Measurements from ENCODE around the gene LSR. TPM values are rescaled to one million over a fixed set of nuclear protein-coding genes. Genes with fewer than 3 reads are reported as not detected.
"Not testable (repeated sequence)": the region's sequence is repeated elsewhere in the genome, so short reads cannot be mapped to it uniquely, and the experiment has no call there.

Gene LSR
- total and polyA plus RNA-seq, 2 donors = 5.7 to 20.1 TPM

- H3K4me1 ChIP-seq (ENCODE audit: control insufficient read depth in 2 of 2, insufficient read depth in 2 of 2, low read length in 2 of 2) = peaks cover 0 to 7% of the 10 kb centered on the region in 2 donors
- no peaks in the 10 kb centered on the region for H3K9me3 ChIP-seq (ENCODE audit: control insufficient read depth in 2 of 2, insufficient read depth in 1 of 2, low read length in 1 of 2)
- no peak for DNase-seq (ENCODE audit: low read depth in 6 of 9, low spot score in 9 of 9)
- H3K36me3 ChIP-seq (ENCODE audit: control insufficient read depth in 2 of 2, insufficient read depth in 2 of 2, low read length in 1 of 2) = peaks cover 38 to 50% of the 10 kb centered on the region in 2 donors
- 97% methylated on average over 45 of the region's 45 CpGs for WGBS
- peaks cover 0 to 16% of the 10 kb centered on the region in 2 donors for H3K27me3 ChIP-seq (ENCODE audit: control insufficient read depth in 2 of 2, insufficient read depth in 1 of 2, low read length in 1 of 2)
- no peak overlapping the region for H3K27ac ChIP-seq (ENCODE audit: low read depth in 1 of 2, low read length in 1 of 2)
- no peak overlapping the region for H3K4me3 ChIP-seq (ENCODE audit: low read length in 2 of 2)
These were observed 29.9 kb downstream of the LSR start for GRCh38 chr19:35278578-35279284.

GRCh38 chr19:35279374-35279773 lies 30.6 kb downstream of the LSR start:
- WGBS = 98% methylated on average over 11 of the region's 11 CpGs
- Histone ChIP-seq H3K27ac (ENCODE audit: low read depth in 1 of 2, low read length in 1 of 2) (no peak overlapping the region), H3K27me3 (ENCODE audit: control insufficient read depth in 2 of 2, insufficient read depth in 1 of 2, low read length in 1 of 2) (peaks cover 0 to 16% of the 10 kb centered on the region in 2 donors), H3K4me3 (ENCODE audit: low read length in 2 of 2) (no peak overlapping the region), H3K4me1 (ENCODE audit: control insufficient read depth in 2 of 2, insufficient read depth in 2 of 2, low read length in 2 of 2) (peaks cover 0 to 7% of the 10 kb centered on the region in 2 donors), H3K36me3 (ENCODE audit: control insufficient read depth in 2 of 2, insufficient read depth in 2 of 2, low read length in 1 of 2) (peaks cover 32 to 44% of the 10 kb centered on the region in 2 donors), H3K9me3 (ENCODE audit: control insufficient read depth in 2 of 2, insufficient read depth in 1 of 2, low read length in 1 of 2) (no peaks in the 10 kb centered on the region)
- DNase-seq (ENCODE audit: low read depth in 6 of 9, low spot score in 9 of 9) = no peak

GRCh38 chr19:35279985-35280821 lies 31.4 kb downstream of the LSR start:
- H3K9me3 ChIP-seq (ENCODE audit: control insufficient read depth in 2 of 2, insufficient read depth in 1 of 2, low read length in 1 of 2) = no peaks in the 10 kb centered on the region
- H3K4me3 ChIP-seq (ENCODE audit: low read length in 2 of 2) = no peak overlapping the region
- 94% methylated on average over 12 of the region's 12 CpGs for WGBS
- no peak for DNase-seq (ENCODE audit: low read depth in 6 of 9, low spot score in 9 of 9)
- peaks cover 0 to 7% of the 10 kb centered on the region in 2 donors for H3K4me1 ChIP-seq (ENCODE audit: control insufficient read depth in 2 of 2, insufficient read depth in 2 of 2, low read length in 2 of 2)
- H3K27ac ChIP-seq (ENCODE audit: low read depth in 1 of 2, low read length in 1 of 2) = no peak overlapping the region
- peaks cover 27 to 39% of the 10 kb centered on the region in 2 donors for H3K36me3 ChIP-seq (ENCODE audit: control insufficient read depth in 2 of 2, insufficient read depth in 2 of 2, low read length in 1 of 2)
- peaks cover 0 to 16% of the 10 kb centered on the region in 2 donors for H3K27me3 ChIP-seq (ENCODE audit: control insufficient read depth in 2 of 2, insufficient read depth in 1 of 2, low read length in 1 of 2)

- H3K27me3 ChIP-seq (ENCODE audit: control insufficient read depth in 2 of 2, insufficient read depth in 1 of 2, low read length in 1 of 2) = peaks cover 0 to 16% of the 10 kb centered on the region in 2 donors
- H3K4me1 ChIP-seq (ENCODE audit: control insufficient read depth in 2 of 2, insufficient read depth in 2 of 2, low read length in 2 of 2) = peaks cover 0 to 7% of the 10 kb centered on the region in 2 donors
- H3K36me3 ChIP-seq (ENCODE audit: control insufficient read depth in 2 of 2, insufficient read depth in 2 of 2, low read length in 1 of 2) = peaks cover 20 to 32% of the 10 kb centered on the region in 2 donors
- no peak for DNase-seq (ENCODE audit: low read depth in 6 of 9, low spot score in 9 of 9)
- no peaks in the 10 kb centered on the region for H3K9me3 ChIP-seq (ENCODE audit: control insufficient read depth in 2 of 2, insufficient read depth in 1 of 2, low read length in 1 of 2)
- 95% methylated on average over 4 of the region's 4 CpGs for WGBS
- H3K4me3 ChIP-seq (ENCODE audit: low read length in 2 of 2) = no peak overlapping the region
- H3K27ac ChIP-seq (ENCODE audit: low read depth in 1 of 2, low read length in 1 of 2) = no peak overlapping the region
These were observed 32.5 kb downstream of the LSR start for GRCh38 chr19:35281303-35281702.

GRCh38 chr19:35284153-35285094 lies 35.6 kb downstream of the LSR start:
- no peak overlapping the region for H3K4me3 ChIP-seq (ENCODE audit: low read length in 2 of 2)
- H3K27me3 ChIP-seq (ENCODE audit: control insufficient read depth in 2 of 2, insufficient read depth in 1 of 2, low read length in 1 of 2) = peaks cover 0 to 16% of the 10 kb centered on the region in 2 donors
- DNase-seq (ENCODE audit: low read depth in 6 of 9, low spot score in 9 of 9) = no peak
- no peaks in the 10 kb centered on the region for H3K9me3 ChIP-seq (ENCODE audit: control insufficient read depth in 2 of 2, insufficient read depth in 1 of 2, low read length in 1 of 2)
- 96% methylated on average over 17 of the region's 17 CpGs for WGBS
- no peak overlapping the region for H3K27ac ChIP-seq (ENCODE audit: low read depth in 1 of 2, low read length in 1 of 2)
- H3K4me1 ChIP-seq (ENCODE audit: control insufficient read depth in 2 of 2, insufficient read depth in 2 of 2, low read length in 2 of 2) = peaks cover 0 to 7% of the 10 kb centered on the region in 2 donors
- peaks cover 0 to 5% of the 10 kb centered on the region in 2 donors for H3K36me3 ChIP-seq (ENCODE audit: control insufficient read depth in 2 of 2, insufficient read depth in 2 of 2, low read length in 1 of 2)

- Histone ChIP-seq H3K27me3 (ENCODE audit: control insufficient read depth in 2 of 2, insufficient read depth in 1 of 2, low read length in 1 of 2) (peaks cover 0 to 16% of the 10 kb centered on the region in 2 donors), H3K4me1 (ENCODE audit: control insufficient read depth in 2 of 2, insufficient read depth in 2 of 2, low read length in 2 of 2) (peaks cover 0 to 7% of the 10 kb centered on the region in 2 donors), H3K9me3 (ENCODE audit: control insufficient read depth in 2 of 2, insufficient read depth in 1 of 2, low read length in 1 of 2) (no peaks in the 10 kb centered on the region), H3K4me3 (ENCODE audit: low read length in 2 of 2) (no peak overlapping the region), H3K27ac (ENCODE audit: low read depth in 1 of 2, low read length in 1 of 2) (no peak overlapping the region), H3K36me3 (ENCODE audit: control insufficient read depth in 2 of 2, insufficient read depth in 2 of 2, low read length in 1 of 2) (no peaks in the 10 kb centered on the region)
- 91% methylated on average over 1 of the region's 1 CpG for whole genome bisulfite sequencing
- DNase-seq (ENCODE audit: low read depth in 6 of 9, low spot score in 9 of 9) = no peak
These were observed 36.3 kb downstream of the LSR start for GRCh38 chr19:35285095-35285449.

- not testable (repeated sequence) for H3K9me3 ChIP-seq (ENCODE audit: control insufficient read depth in 2 of 2, insufficient read depth in 1 of 2, low read length in 1 of 2); DNase-seq (ENCODE audit: low read depth in 6 of 9, low spot score in 9 of 9); H3K27ac ChIP-seq (ENCODE audit: low read depth in 1 of 2, low read length in 1 of 2); H3K36me3 ChIP-seq (ENCODE audit: control insufficient read depth in 2 of 2, insufficient read depth in 2 of 2, low read length in 1 of 2); H3K4me1 ChIP-seq (ENCODE audit: control insufficient read depth in 2 of 2, insufficient read depth in 2 of 2, low read length in 2 of 2); H3K4me3 ChIP-seq (ENCODE audit: low read length in 2 of 2)
- H3K27me3 ChIP-seq (ENCODE audit: control insufficient read depth in 2 of 2, insufficient read depth in 1 of 2, low read length in 1 of 2) = peaks cover 0 to 18% of the 10 kb centered on the region in 2 donors
- WGBS = 92% methylated on average over 3 of the region's 3 CpGs
These were observed 36.7 kb downstream of the LSR start for GRCh38 chr19:35285465-35285864.

- not testable (repeated sequence) for H3K4me3 ChIP-seq (ENCODE audit: low read length in 2 of 2); H3K27ac ChIP-seq (ENCODE audit: low read depth in 1 of 2, low read length in 1 of 2); H3K4me1 ChIP-seq (ENCODE audit: control insufficient read depth in 2 of 2, insufficient read depth in 2 of 2, low read length in 2 of 2); H3K9me3 ChIP-seq (ENCODE audit: control insufficient read depth in 2 of 2, insufficient read depth in 1 of 2, low read length in 1 of 2); H3K36me3 ChIP-seq (ENCODE audit: control insufficient read depth in 2 of 2, insufficient read depth in 2 of 2, low read length in 1 of 2); DNase-seq (ENCODE audit: low read depth in 6 of 9, low spot score in 9 of 9)
- 94% methylated on average over 5 of the region's 5 CpGs for WGBS
- H3K27me3 ChIP-seq (ENCODE audit: control insufficient read depth in 2 of 2, insufficient read depth in 1 of 2, low read length in 1 of 2) = peaks cover 0 to 18% of the 10 kb centered on the region in 2 donors
These were observed 37.3 kb downstream of the LSR start for GRCh38 chr19:35286101-35286500.
